HG03342 (cell line): ENCODE data around the gene TPST1.

Source experiments
- ATAC-seq: cut with Tn5 transposase; IDR thresholded peaks from one replicate; pipeline ENCODE4 v1.9.1; 2021; ENCODE audit warnings: mild to moderate bottlenecking, moderate library complexity; ENCODE audit not compliant: unreplicated experiment

TPST1 gene

DNA sequence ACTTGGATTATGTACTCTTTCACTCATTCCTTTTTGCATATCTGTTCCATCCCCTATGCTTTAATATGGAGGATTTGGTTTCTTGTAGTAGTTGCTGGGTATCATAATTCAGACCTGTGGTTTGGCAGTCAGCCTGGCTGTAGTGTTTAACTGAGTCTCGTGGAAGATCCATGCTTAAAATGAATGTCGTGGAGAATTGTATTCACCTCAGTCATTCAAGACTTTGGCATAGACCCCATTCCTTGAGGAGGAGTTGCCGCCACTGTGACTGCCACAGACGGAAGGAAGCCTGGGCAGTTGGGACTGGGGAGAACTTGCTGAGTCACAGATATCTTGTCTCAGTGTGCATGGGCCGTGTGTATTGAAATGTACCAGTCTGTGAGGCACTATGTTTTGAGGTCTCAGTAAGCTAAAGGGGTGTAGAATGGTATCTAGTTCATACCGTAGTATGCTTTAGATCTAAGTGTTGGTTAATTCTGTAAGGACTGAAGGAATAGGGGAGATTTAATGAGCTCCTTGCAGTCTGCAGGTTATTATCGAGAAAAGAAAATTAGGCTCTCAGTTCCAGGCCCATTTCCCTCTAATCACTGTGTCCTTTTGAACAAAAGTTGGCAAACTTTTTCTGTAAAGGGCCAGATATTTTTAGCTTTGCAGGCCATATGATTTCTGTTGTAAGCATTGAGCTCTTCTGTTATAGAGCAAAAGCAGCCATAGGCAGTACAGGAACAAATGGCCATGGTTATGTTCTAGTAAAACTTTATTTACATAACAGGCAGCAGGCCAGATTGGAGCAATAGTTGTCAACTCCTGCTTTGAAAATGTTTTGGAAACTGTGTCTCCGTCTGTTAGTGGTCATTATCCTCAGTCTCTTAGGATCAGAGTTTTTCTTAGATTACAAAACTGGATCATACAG is 76.8 kb downstream of the TPST1 start:
- ATAC-seq: no peak

DNA sequence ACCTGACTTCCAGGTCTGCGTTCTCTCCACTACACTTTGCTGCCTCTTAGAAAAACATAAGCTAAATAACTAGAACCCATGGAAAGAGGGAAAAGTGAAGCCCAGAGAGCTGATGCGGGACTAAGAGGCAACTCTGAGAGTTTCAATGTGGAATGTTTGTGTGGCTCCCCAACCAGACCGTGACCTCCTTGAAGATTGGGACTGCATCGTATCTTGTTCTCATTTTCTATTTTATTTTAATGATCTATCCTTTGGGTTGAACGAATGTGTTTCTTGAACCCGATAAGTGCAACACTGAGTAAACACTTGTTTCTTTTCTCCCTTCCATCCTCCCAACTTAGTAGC is 77.4 kb downstream of the TPST1 start:
- no peak for ATAC-seq

DNA sequence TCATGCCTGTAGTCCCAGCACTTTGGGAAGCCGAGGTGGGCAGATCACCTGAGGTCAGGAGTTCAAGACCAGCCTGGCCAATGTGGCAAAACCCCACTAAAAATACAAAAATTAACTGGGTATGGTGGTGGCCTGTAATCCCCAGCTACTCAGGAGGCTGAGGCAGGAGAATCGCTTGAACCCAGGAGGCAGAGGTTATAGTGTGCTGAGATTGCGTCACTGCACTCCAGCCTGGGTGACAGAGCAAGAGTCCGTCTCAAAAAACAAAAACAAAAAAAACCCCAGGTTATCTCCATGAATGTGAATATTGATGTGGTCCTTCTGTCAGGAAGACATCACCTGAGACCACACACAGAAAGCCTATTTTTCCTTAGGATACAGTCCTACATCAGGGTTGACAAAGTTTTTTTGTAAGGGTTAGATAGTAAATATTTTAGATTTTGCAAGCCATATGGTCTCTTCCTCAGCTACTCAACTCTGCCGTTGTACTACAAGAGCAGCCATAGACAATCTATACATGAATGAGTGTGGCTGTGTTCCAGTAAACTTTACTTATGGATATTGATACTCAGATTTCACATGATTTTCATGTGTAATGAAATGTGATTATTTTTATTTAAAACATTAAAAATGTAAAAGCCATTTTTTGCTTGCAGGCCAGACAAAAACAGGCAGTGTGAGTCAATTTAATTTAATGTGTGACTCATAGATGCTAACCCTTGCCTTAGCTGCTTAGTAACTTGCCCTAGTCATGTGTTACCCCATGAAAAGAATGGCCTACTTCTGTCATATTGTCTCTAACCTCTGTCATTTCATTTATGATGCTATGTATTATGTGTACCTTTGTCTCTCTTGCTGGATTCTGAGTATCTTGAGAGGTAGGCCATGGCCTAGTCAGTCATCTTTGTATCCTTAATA is 78.1 kb downstream of the TPST1 start:
- ATAC-seq: no peak

DNA sequence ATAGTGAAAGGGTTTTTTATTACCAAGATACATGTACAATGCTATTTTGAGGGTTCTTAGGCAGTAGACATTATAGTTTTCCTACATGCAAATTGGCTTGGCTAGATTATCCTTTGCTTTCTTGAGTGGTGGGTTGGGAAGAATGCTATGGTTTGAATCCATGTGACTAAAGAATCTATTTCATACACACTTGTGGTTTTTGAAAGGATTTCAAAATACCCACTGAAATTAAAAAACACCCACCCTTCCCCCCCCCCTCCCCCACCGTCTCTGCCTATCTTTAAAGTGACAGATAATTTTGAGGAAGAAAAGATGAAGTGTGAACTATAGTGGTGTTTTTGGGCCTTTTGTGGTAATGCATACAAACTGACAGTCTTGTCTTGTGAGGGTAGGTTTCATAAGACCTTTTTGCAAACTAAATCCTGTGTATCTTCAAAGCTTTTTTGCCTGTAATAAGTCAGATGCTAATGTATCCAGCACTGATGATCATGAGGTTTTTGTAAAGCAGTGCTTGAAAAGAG is 90.9 kb downstream of the TPST1 start:
- no peak for ATAC-seq

DNA sequence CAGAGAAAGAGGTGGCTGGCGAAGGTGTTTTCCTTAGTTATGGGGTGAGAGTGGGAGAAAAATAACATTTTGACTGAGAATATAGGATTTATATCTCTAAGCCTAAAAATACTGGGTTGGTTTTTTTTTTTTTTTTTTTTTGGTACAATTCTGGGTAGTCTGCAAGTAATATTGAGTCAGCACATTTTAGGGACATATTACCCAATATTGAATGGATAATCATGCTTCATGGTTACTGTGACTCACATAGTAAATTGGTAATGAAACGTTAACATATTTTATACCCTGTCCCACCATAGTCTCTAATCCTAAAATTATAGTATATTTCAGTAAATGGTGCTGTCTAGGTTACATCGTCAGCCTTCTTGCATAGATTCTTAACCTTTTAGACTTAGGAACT is 91.4 kb downstream of the TPST1 start:
- ATAC-seq: no peak

DNA sequence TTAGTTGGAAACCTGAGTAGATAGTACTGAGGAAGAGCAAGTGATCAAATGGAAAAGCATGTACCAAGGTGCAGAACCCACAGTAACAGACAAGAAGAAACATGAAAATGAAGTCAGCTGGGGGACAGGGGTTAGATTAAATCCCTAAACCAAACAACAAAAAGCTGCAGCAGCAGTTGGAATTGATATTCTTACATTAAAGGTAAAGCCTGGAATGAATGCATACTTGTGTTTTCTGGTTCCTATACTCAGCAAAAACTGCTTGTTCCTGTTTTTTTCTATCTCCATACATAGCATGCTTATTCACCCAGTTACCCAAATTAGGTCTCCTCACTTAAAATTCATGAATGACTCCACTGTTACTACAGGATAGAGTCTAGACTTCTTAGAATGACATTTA is 92.4 kb downstream of the TPST1 start:
- ATAC-seq: no peak

DNA sequence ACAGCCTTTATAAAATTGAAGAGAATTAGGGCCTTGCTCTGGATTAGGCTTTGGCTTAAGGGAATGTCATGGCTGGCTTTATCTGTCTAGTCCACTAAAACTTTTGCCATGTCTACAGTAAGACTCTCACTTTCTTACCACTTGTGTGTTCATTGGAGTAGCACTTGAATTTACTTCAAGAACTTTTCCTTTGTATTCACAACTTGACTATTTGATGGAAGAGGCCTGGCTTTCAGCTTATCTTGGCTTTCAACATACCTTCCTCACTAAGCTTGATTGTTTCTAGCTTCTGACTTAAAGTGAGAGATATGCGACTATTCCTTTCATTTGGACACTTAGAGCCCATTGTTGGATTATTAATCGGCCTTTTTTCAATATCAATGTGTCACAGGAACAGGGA is 96.1 kb downstream of the TPST1 start:
- no peak for ATAC-seq

DNA sequence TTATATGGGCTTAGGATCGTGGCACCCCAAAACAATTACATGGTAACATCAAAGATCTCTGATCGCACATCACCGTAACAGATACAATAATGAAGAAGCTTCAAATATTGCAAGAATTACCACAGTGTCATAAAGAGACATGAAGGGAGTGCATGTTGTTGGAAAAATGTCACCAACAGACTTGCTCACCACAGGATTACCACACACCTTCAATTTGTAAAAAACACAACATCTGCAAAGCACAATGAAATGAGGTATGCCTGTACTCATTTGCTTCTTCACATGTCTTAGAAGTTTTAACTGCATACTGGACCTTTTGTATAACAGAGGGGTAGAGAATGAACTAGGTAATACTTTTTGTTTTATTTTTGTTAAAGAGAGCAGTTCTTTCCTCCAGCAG is 96.6 kb downstream of the TPST1 start:
- no peak for ATAC-seq

DNA sequence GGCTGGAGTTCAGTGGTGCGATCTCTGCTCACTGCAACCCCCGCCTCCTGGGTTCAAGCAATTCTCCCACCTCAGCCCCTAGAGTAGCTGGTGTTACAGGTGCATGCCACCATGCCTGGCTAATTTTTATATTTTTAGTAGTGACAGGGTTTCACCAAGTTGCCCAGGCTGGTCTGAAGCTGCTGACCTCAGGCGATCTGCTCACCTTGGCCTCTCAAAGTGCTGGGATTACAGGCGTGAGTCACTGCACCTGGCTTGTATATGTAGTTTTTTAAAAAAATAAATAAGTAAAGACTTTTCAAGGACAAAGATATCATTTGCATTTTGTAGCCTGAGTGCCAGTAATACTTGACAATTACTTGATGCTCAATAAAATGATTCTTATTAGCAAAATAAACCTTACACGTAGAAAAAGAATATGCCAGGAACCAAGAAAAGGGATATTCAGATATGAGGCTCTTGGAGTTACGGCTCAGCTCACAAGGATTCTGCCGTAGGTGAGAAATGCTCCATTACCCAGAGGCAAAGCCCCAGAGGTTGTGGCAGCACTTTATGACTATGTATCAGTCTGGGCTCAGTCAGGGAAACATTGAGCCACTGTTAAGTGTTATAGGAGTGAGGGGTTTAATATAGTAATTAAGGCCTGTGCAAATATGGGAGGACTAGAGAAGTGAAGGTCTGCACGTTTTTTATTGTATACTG is 98.5 kb downstream of the TPST1 start:
- ATAC-seq: no peak

DNA sequence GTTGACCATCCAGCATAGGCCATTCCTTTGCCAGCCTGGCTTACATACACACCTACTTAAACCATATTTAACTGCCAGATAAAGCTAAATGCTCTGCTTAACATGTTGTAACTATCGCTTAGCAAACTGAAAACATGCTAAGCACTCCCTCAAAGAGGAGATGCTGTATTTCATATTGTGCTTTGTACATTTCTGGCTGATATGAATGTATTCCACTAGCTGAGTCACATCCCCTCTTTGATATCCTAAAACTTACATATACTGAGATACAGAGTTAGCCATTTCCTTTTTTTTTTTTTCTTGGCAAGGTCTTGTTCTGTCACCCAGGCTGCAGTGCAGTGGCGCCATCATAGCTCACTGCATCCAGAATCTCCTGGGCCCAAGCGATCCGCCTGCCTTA is 99.4 kb downstream of the TPST1 start:
- no peak for ATAC-seq

DNA sequence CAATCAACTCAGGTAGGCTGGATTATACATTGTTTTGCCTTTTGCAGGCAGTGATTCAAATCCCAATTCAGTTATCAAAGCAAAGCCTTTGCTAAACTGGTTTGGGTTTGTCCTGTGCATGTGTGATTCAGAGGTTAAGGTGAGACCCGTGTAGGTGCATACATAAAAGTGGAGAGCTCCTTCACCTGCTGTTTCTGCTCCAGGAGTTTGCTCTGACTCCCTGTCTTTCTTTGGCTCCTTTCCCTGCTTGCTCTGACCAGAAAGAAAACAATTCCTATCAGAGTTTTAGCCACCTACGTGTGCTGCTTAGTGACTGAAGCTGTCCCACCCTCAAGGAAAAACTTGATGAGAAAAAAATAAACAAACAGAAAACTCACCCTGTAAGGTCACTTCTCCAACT is 101.1 kb downstream of the TPST1 start:
- ATAC-seq: no peak

DNA sequence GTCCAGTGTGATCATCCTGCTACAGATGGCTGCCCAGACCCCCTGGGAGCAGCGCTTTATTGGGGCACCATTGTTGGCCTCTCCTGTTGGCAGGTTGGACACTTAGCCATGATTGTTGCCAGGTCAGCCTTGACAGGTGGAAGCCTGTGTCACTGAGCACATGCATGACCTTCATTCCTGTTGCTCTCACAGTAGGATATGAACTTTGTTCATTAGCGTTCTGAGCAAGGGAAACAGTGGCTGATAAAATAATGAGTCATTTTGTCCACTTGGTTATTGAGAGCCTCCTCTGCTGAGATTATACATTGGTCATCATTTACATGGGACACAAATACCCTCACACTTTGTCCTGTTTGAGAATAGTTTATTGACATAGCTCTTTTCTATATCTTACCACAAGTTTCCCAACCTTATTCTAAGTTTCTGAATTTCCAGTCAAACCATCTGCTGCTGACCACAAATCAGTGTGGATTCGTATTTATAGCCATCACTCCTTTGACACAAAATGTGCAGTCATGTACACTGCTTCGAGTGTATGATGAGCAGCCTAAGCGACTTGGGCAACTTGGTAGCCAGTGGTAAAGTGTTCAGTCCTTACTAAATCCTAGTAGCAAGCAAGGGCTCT is 102.6 kb downstream of the TPST1 start:
- ATAC-seq: no peak

DNA sequence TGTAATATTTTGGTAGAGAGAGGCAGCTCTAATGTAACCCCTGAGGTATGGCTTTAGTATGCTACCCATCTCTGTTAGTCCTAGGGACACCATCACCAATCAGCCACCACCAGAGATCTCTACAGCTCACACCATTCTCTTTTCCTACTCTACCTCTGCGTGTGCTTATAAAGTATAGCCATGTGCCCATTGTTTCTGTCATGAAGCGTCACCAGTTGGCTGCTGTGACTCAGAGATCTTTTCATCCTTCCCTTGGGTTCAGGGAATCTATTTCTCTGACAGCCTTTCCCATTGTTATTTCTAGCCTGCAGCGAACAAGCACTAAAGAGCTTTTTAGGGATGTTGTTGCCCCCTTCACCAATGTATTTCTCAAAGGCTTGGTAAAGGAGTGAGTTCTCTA is 103.3 kb downstream of the TPST1 start:
- ATAC-seq: no peak

DNA sequence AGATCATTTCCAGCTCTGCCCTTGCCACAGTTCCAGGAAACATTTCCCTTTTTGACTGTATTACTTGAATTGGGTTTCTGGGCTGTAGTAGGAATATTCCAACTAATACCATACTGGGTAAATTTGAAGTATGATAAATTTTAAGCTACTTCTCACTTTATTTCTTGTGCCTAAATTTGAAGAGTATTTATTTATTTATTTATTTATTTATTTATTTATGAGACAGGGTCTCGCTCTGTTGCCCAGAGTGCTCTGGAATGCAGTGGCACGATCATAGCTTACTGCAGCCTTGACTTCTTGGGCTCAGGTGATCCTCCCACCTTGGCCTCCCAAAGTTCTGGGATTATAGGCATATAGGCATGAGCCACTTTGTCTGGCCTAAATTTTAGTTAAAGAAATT is 105.5 kb downstream of the TPST1 start:
- ATAC-seq: no peak

DNA sequence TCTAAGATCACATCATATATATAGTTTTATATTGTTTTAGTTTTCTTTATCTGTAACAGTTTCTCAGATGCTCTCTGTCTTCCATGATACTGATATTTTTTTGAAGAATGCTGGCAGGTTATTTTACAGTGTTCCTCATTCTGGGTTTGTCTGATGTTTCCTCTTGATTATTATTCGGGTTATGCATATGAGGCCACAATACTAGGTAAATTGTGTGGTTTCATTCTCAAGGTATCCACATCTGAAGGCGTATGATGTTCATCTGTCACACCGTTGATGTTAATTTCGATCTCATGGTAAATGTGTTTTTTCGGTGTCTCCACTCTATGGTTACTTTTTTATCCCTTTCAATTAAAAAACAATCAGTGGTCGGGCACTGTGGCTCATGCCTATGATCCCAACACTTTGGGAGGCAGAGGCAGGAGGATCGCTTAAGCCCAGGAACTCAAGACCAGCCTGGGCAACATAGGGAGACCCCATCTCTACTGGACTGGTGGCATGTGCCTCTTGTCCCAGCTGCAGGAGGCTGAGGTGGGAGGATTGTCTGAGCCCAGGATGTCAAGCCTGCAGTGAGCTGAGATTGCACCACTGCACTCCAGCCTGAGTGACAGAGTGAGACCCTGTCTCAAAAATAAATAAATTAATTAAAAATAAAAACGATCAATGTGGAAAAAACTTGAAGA is 108.9 kb downstream of the TPST1 start:
- no peak for ATAC-seq

DNA sequence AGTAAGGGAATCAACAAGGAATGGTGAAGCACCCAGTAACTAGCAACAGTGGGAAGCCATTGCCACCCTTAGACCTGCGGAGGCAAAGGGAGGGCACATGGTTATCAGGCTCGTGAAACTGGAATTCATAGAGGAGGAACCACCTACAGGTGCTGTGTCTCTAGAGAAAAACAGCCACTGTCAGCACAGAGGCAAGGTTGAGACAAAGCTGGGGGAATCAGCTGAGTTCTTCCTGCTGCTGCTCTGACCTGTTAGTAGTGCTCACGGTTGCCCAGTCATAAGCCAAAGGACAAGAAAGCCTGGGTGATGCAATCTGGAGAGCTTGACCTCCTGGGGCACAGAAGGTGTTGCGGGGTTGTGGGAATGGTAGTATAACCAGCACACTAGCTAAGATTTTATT is 110.1 kb downstream of the TPST1 start:
- ATAC-seq: no peak

DNA sequence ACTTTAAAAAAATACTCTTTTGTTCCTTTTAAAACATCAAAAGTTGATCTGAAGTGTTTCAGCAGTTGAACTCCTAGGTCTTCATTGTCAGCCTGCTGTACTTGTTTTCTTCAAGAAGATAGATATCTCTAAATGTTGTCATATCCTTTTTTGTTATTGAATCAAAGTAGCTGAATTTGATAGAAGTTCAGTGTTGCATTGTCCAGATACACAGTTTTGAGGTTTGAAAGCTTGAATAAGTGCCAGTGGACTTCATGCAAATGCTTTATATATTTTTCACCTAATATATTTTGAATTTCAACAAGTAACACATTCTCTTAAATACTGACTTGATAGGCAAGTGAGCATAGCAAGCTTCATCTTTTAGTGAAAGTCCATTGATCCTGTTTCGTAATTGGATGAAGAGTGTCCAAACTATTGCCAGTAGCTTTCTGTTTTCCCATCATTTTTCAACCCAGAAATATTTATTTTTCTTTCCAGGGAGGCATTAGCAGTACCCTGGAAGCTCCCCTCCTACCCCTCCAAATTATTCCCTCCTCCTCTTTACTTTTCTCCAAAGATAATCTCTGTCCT is 114.4 kb downstream of the TPST1 start:
- ATAC-seq: no peak

DNA sequence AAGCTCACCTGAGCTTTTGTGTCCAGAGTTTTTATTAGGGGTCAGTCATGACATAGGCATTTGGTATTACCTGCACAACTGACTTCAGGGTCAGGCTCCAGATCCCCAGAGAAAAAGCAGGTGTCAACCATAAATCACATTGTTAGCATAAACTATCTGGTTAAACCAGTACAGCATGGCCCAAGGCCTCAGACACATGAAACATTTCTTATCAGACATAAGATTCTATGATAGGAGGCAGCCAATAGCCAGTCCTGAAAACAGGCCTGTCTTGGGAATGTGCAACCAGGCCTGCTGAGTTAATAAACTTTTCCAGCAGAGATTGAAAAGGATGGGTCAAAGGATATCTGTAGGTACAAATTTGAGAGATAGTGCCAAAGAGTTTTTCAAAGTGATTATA is 116.1 kb downstream of the TPST1 start:
- no peak for ATAC-seq

DNA sequence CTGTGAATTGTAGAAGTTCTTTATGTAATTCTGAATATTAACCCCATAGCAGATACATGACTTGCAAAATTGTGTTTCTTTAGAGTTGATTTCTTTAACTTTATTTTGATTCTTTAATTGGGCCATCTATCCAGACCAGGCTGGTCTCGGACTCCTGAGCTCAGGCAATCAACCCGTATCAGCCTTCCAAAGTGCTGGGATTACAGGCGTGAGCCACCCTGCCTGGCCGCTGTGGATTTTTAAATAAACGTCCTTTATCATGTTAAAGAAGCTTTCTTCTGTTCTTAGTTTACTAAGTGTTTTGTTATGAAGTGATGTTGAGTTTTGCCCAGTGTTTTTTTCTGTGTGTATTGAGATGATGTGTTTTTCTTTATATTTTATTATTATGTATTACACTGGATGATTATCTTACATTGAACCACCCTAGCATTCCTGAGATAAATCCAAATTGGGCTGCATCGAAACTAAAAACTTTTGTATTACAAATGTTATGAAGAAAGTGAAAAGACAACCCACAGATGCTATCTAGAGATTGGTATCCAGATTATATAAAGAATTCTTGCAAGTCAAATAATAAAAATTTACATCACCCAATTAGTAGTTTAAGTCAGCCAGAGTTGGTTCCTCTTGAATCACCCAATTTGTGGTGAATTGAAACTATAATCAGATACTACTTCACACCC is 118.1 kb downstream of the TPST1 start:
- no peak for ATAC-seq
